Testis (tissue), 3 donors: ENCODE measurements around the gene REV1. TPM values are rescaled to one million over a fixed set of nuclear protein-coding genes. Genes with fewer than 3 reads are reported as not detected.

Experiments used
- DNase-seq: peaks from one replicate; pipeline ENCODE4 v3.0.0-alpha.2; 2019
- H3K27ac ChIP-seq, 2 donors: fragments of 200-600 bp; sonication (generic); one replicate each; pipeline ENCODE4 v1.5.1; 2019
- H3K27me3 ChIP-seq: fragments of 200-600 bp; sonication (generic); one replicate; pipeline ENCODE4 v1.5.1; 2019
- H3K36me3 ChIP-seq: fragments of 200-600 bp; sonication (generic); one replicate; pipeline ENCODE4 v1.5.1; 2017; ENCODE audit warnings: low read depth; ENCODE audit errors: missing control alignments
- H3K4me1 ChIP-seq: fragments of 200-600 bp; sonication (generic); one replicate; pipeline ENCODE4 v1.5.1; 2019
- H3K4me3 ChIP-seq, 2 donors: fragments of 200-600 bp; sonication (generic); one replicate each; pipeline ENCODE4 v1.5.1; 2017 to 2019
- H3K9me3 ChIP-seq: fragments of 200-600 bp; sonication (generic); one replicate; pipeline ENCODE4 v1.5.1; 2017
- POLR2A ChIP-seq: fragments of 450-650 bp; IDR thresholded peaks from one replicate; pipeline ENCODE4 v1.6.1; 2017; ENCODE audit warnings: antibody characterized with exemption, mild to moderate bottlenecking, moderate library complexity
- WGBS, 2 donors: methylation state at CpG; one replicate each; pipeline ENCODE4 v1.1.5; 2018; 5-methylcytosine and 5-hydroxymethylcytosine counted together
- intact Hi-C: fragments of 100-400 bp; cut with DNase I; formaldehyde crosslinking; loops from one replicate; pipeline ENCODE4 v1.15.1; 2023; ENCODE audit warnings: low total_unique reads
- polyA plus RNA-seq: library from polyadenylated mRNA; stranded (reverse); fragments of 350-450 nt; fragmentation: Illumina TruSeq; extraction: RNeasy Lipid Tissue Mini Kit (QIAGEN cat#74804); gene quantifications from one replicate; pipeline ENCODE4 v1.2.3, GENCODE V29; 2014; ENCODE audit warnings: low read depth, low replicate concordance; ENCODE audit not compliant: insufficient read depth
- total RNA-seq, 2 donors: library from RNA; depleted of rRNA; stranded (reverse); fragments of >200 nt; gene quantifications; one replicate each; pipeline ENCODE4 v1.2.3, GENCODE V29; 2016
- TF ChIP-seq, protein P1 (sequence below), 3 experiments: fragments of 450-650 bp in 2 of 3; fragments of 200-600 bp in 1 of 3; sonication (generic) in 1 of 3; IDR thresholded peaks; one replicate each; pipeline ENCODE4 v1.5.1; 2016 to 2019; ENCODE audit warnings: antibody characterized with exemption in 3 of 3, mild to moderate bottlenecking in 2 of 3, moderate library complexity in 1 of 3

REV1 gene
- total and polyA plus RNA-seq, 3 donors from 2014 or later = 34.9 to 79.5 (median 73.5) TPM

DNA sequence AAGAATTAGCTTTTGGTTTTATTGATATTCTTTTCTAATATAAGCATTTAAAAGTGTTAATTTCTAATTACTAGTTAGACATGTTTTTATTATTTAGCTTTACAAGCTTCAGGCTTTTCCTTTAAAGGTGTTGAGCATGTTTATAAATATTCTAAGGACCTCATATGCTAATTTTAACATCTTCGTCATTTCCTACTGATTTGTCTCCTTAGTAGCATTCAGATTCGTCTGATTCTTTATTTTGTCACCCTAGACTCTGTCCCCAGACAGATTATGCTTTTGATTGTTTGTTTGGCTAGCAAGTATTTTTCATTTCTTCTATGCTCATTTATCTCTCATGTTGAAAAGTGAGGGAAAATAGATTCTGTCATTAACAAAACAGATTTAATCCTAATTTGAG, 100.9 kb downstream of the REV1 start:
- H3K27ac ChIP-seq = no peak overlapping the region
- TF ChIP-seq, protein P1, sequence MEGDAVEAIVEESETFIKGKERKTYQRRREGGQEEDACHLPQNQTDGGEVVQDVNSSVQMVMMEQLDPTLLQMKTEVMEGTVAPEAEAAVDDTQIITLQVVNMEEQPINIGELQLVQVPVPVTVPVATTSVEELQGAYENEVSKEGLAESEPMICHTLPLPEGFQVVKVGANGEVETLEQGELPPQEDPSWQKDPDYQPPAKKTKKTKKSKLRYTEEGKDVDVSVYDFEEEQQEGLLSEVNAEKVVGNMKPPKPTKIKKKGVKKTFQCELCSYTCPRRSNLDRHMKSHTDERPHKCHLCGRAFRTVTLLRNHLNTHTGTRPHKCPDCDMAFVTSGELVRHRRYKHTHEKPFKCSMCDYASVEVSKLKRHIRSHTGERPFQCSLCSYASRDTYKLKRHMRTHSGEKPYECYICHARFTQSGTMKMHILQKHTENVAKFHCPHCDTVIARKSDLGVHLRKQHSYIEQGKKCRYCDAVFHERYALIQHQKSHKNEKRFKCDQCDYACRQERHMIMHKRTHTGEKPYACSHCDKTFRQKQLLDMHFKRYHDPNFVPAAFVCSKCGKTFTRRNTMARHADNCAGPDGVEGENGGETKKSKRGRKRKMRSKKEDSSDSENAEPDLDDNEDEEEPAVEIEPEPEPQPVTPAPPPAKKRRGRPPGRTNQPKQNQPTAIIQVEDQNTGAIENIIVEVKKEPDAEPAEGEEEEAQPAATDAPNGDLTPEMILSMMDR (IDR thresholded peaks at IDR 0.05) = no peak
- no peak for TF ChIP-seq POLR2A
- WGBS, 2 donors = 84 to 91% methylated on average over 2 of the region's 2 CpGs
- H3K9me3 ChIP-seq = no peaks in the 10 kb centered on the region
- H3K27me3 ChIP-seq = no peaks in the 10 kb centered on the region
- intact Hi-C loops = no loop called here
- H3K4me3 ChIP-seq = no peak overlapping the region
- DNase-seq = no peak
- H3K4me1 ChIP-seq = no peaks in the 10 kb centered on the region
- H3K36me3 ChIP-seq = no peaks in the 10 kb centered on the region

DNA sequence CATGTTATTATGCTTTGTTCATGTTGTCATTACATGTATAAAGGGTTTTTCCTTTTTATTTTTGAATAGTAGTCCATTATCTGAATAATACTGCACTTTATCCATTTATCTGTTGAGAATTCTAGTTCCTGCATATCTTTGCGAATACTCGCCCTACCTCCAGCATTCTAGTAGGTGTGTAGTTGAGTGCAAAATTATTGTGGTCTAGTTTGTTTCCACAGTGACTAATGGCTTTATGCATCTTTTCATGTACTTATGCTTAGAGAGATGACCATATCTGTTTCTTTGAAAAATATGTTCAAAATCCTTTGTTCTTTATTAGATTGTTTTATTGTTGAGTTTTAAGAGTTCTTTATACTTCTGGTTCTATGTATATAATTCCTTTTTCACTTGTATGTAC, 103.8 kb downstream of the REV1 start:
- H3K36me3 ChIP-seq = no peaks in the 10 kb centered on the region

DNA sequence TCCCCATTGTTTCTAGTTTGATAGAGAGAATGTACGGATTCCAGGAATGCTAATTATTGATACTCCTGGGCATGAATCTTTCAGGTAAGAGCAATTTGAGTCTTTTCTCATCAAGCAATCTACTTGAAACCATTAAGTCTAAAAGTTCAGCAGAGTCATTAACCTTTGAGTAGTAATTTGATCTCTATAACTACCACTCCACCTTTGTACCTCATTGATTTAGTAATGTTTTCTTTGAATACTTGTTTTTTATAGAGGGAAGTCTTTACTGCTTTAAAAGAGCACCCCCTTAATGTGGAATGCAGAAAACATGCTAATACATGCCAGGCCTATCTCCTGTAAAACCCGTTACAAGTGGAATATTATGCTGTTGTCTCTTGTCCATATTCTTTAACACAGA, 107.7 kb downstream of the REV1 start:
- Histone ChIP-seq H3K36me3 (no peaks in the 10 kb centered on the region), H3K4me3 (no peak overlapping the region), H3K27me3 (no peaks in the 10 kb centered on the region), H3K27ac (no peak overlapping the region), H3K4me1 (no peaks in the 10 kb centered on the region), H3K9me3 (no peaks in the 10 kb centered on the region)
- intact Hi-C loops = no loop called here
- no peak for DNase-seq
- no peak for TF ChIP-seq POLR2A
- TF ChIP-seq, protein P1 (IDR thresholded peaks at IDR 0.05) = no peak
- 92 to 96% methylated on average over 2 of the region's 2 CpGs for WGBS, 2 donors

More for the DNA sequence above, 103.8 kb downstream of the REV1 start:
- no peaks in the 10 kb centered on the region for H3K4me1 ChIP-seq
- no peak for TF ChIP-seq POLR2A
- TF ChIP-seq, protein P1 (IDR thresholded peaks at IDR 0.05) = no peak
- no peak overlapping the region for H3K4me3 ChIP-seq
- intact Hi-C loops = no loop called here
- 96 to 98% methylated on average over 2 of the region's 2 CpGs for WGBS, 2 donors
- no peaks in the 10 kb centered on the region for H3K27me3 ChIP-seq
- no peaks in the 10 kb centered on the region for H3K9me3 ChIP-seq
- no peak overlapping the region for H3K27ac ChIP-seq
- no peak for DNase-seq

DNA sequence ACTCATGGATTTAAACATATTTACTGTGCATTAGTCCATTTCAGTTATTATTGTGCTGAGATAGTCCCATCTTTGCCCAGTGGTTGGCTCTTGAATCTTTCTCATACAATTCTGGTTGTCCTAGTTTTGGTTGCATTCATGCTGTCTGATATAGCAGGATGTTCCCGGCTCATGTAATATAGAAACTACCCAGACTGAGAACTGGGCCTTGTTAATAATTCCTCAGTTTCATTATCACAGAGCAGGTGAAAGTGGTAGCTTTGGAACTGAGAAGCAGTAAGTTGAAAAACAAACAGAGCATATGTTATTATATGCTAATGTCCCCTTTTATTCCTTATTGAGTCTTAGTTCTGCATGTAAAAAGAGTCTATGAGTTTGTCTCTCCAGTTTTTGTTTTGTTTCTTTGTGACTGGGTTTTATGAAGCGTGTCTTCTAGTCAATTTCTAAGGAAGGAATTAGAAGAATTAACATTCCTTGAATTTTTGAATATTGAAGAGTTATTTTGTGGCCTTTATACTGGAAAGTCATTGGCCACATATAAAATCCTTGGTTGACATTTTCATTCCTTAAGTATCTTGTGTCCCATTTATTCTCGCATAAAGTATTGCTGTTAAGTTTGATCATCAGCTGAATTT, 109.3 kb downstream of the REV1 start:
- no peaks in the 10 kb centered on the region for H3K9me3 ChIP-seq
- no peak for DNase-seq
- H3K4me3 ChIP-seq = no peak overlapping the region
- WGBS, 2 donors = 92 to 95% methylated on average over 3 of the region's 3 CpGs
- intact Hi-C loops = no loop called here
- no peaks in the 10 kb centered on the region for H3K36me3 ChIP-seq
- no peaks in the 10 kb centered on the region for H3K4me1 ChIP-seq
- no peak overlapping the region for H3K27ac ChIP-seq
- TF ChIP-seq, protein P1 (IDR thresholded peaks at IDR 0.05) = no peak
- TF ChIP-seq POLR2A = no peak
- H3K27me3 ChIP-seq = no peaks in the 10 kb centered on the region

DNA sequence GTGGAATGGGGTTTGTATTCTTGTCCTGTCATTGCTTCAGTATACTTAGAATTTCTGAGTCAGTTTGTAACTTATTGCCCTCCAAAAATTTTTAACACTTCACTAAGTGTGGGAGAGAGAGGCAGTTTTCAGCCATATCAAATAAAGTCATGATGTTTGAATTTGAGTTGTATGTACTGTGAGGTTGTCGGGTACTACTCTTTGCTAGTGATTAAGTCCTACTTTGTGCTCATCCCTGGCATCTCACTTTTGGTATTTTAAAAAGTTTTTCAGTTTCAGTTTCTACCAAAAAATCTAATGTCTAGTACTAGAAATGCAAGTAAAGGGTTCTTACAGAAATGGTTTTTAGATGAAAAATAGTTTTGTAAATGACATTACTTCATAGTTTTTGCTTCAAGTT, 111.9 kb downstream of the REV1 start:
- Histone ChIP-seq H3K36me3 (no peaks in the 10 kb centered on the region), H3K27ac (no peak overlapping the region)
- 88 to 90% methylated on average over 1 of the region's 1 CpG for WGBS, 2 donors

More for the DNA sequence above, 111.9 kb downstream of the REV1 start:
- Histone ChIP-seq H3K27me3 (no peaks in the 10 kb centered on the region), H3K4me1 (no peaks in the 10 kb centered on the region), H3K4me3 (no peak overlapping the region), H3K9me3 (no peaks in the 10 kb centered on the region)
- no peak for DNase-seq
- intact Hi-C loops = no loop called here
- TF ChIP-seq, protein P1 (IDR thresholded peaks at IDR 0.05) = no peak
- no peak for TF ChIP-seq POLR2A
